NB4 (cell line): ENCODE measurements around the gene EVC.

ENCODE experiments used
- DNase-seq: peaks from one replicate; pipeline ENCODE4 v3.0.0; 2010; ENCODE audit warnings: low read depth
- H3K4me3 ChIP-seq: one replicate; pipeline ENCODE4 v1.5.1; 2011; ENCODE audit warnings: mild to moderate bottlenecking, low read depth, low read length, moderate library complexity
- CTCF ChIP-seq: IDR thresholded peaks from one replicate; pipeline ENCODE4 v1.5.1; 2012; ENCODE audit warnings: low read depth, low read length
- MAX ChIP-seq: IDR thresholded peaks from 2 replicates; pipeline ENCODE4 v1.6.1; 2011; ENCODE audit warnings: low read depth, low read length
- MYC ChIP-seq: IDR thresholded peaks from 2 replicates; pipeline ENCODE4 v1.6.1; 2011; ENCODE audit warnings: low read depth, low read length
- POLR2A ChIP-seq: IDR thresholded peaks from 2 replicates; pipeline ENCODE4 v1.6.1; 2011; ENCODE audit warnings: mild to moderate bottlenecking; ENCODE audit not compliant: insufficient read length; ENCODE audit errors: extremely low read depth

The EVC gene

GRCh38 chr4:5730993-5731990 is 20.3 kb downstream of the EVC start:
- no peak for TF ChIP-seq MYC
- TF ChIP-seq MAX: no peak
- no peak for TF ChIP-seq CTCF
- TF ChIP-seq POLR2A: no peak
- no peak overlapping the region for H3K4me3 ChIP-seq
- DNase-seq: peak; percentile 67

GRCh38 chr4:5732158-5732557 is 21.2 kb downstream of the EVC start:
- TF ChIP-seq MAX: no peak
- TF ChIP-seq MYC: no peak
- no peak for TF ChIP-seq CTCF
- DNase-seq: no peak
- H3K4me3 ChIP-seq: no peak overlapping the region

GRCh38 chr4:5734853-5735252 is 23.9 kb downstream of the EVC start:
- TF ChIP-seq POLR2A (no peak), CTCF (no peak), MYC (no peak), MAX (no peak)
- no peak overlapping the region for H3K4me3 ChIP-seq
- no peak for DNase-seq

GRCh38 chr4:5735463-5735862 is 24.5 kb downstream of the EVC start:
- no peak for DNase-seq
- no peak for TF ChIP-seq CTCF
- no peak for TF ChIP-seq MAX
- no peak for TF ChIP-seq POLR2A
- no peak for TF ChIP-seq MYC
- H3K4me3 ChIP-seq: no peak overlapping the region

- no peak overlapping the region for H3K4me3 ChIP-seq
- TF ChIP-seq POLR2A: no peak
- no peak for TF ChIP-seq CTCF
- TF ChIP-seq MAX: no peak
- no peak for TF ChIP-seq MYC
- DNase-seq: no peak
Measured at GRCh38 chr4:5738061-5738460, 27.1 kb downstream of the EVC start.
